SK-N-DZ (cell line): ENCODE data around the gene FNDC11.
"Not testable (repeated sequence)": the region's sequence is repeated elsewhere in the genome, so short reads cannot be mapped to it uniquely, and the experiment has no call there.

Source experiments
- DNase-seq: peaks from one replicate; pipeline ENCODE4 v3.0.0-alpha.2; 2015; ENCODE audit warnings: low spot score

The FNDC11 gene

DNA sequence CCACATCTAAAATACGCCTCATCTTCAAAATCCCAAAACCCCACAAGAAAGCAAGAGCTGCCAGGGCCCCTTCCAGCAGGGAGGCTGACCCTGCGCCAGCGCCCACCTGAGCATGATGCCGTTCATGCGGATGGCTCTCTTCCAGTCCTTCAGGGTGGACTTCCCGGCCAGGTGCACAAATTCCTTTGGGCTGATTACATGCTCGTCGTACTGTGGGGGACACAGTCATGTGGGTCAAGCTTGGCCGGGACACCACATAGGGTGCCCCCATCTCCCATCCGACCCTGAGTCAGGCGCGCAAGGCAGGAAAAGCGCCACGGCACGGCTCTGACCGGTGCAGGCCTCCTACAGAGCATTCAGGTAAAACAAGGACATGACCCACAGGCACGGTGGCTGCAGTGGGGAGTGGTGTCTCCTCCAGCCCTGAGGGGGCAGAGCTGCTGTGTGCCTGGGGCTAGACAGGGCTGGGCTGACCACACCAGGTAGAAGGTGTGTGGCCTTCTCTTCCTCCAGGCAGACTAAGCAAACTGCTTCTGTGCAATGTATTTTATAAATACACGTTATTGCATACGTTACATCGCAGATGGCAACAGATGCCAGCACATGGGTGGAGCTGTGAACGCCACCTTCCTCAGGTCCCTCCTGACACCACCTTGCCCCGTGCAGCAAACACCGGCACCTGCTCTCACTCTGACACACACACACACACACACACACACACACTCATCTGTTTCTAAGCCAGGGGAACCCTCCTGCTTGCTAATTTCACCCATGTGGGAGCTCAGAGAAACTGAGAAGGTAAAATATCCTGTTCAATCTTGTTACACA lies 43.9 kb downstream of the FNDC11 start:
- DNase-seq, result no peak

DNA sequence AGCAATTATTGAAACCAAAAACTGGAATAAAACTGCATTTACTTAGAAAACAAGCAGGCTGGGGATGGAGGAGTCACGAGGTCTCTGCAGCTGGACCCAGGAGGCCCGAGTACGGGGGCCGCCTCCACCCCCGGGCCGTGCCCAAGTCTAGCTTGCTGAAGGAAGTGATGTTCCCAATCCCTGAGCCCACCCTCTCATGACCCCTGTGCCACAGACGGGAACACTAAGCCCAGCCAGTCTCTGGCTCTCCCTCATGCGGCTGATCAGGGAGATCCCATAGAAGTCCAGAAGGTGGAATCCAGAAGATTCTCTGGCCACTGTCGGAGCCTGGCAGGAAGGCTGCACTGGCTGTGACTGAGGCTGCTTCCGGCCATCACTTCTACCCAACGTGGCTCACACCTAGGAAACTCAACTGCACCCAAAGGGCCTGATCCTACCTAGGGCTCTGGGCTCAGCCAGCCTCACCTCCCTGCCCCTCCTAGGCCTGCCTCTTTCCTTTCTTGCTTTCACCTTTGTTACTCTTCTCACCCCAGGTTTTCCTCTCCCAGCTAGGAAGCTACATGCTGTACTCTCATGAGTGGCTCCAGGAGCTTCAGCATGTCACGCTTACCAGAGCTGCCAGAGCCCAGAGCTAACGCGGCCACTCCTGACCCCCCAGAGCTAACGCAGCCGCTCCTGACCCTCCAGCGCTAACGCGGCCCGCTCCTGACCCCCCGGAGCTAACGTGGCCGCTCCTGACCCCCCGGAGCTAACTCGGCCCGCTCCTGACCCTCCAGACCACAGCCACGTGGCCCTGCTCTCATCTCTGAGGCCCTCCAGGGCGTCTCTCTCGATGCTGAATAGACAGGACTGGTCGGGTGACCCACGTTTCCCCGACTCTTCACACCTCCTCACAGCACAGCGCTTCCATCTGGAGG lies 44.8 kb downstream of the FNDC11 start:
- no peak for DNase-seq

DNA sequence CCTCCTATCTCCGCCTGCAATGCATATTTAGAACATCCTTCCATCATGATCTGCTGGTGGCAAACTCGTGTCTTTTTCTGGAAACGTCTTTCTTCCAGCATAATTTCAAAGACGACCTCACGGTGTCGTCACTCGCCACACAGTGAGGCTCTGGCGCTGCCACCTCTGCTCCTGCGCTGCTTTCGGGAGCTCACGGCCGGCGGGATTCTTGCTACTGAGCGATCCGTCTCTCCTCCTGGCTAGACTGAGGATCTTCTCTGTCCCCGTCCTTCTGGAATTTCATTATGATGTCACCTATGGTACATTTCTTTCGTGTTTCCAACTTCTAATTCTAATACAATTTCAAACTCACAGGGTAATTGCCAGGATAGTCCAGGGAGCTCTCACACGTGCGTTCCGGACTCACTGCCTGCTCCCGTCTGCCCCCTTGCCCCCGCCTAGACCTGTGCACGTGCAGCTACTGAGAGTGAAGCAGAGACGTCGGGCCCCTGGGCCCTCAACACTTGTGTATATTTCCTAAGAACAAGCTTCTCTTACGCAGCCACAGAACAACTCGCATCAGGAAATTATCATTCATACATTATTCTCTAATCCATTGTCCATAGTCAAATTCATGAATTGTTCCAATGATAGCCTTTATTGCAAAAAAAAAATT lies 45.6 kb downstream of the FNDC11 start:
- DNase-seq, result no peak

DNA sequence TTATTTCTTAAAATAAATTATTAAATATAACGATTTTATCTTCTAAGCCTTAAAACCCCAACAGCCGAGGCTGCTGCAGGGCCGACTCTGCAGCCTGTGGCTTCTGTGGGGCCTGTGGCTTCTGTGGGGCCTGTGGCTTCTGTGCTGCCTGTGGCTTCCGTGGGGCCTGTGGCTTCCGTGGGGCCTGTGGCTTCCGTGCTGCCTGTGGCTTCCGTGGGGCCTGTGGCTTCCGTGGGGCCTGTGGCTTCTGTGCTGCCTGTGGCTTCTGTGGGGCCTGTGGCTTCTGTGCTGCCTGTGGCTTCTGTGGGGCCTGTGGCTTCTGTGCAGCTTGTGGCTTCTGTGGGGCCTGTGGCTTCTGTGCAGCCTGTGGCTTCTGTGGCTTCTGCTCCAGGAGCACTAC lies 47.7 kb downstream of the FNDC11 start:
- DNase-seq, result not testable (repeated sequence)

DNA sequence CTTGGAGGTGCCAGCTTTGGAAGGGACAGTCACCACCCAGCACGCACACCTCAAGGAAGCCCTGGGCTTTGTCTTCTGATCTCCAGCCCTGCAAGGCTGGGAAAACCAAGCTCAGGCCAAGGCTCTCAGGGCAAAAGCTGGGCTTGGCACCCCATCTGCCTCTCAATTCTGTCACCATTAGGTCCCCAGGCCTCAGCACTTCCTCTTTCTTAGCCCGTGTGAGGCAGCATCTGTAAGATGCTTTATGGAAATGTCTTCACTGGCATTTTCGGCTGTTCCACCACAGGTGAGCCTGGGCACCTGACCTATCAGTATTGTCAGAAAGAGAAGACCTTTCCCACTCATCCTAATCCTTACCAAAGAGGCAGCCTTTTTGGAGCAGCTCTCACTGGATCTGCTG lies 48.4 kb downstream of the FNDC11 start:
- DNase-seq, result no peak
